GM23338 (cell line): ENCODE data around the gene SFPQ. TPM values are rescaled to one million over a fixed set of nuclear protein-coding genes. Genes with fewer than 3 reads are reported as not detected.

Experiments used
- ATAC-seq: fragments of 200-7000 bp; cut with Tn5 transposase; 3 replicates; pipeline ENCODE4 v1.9.1; 2020
- DNase-seq: peaks from one replicate; pipeline ENCODE4 v3.0.0-alpha.2; 2015; ENCODE audit warnings: low spot score
- H2AFZ ChIP-seq: fragments of 200-600 bp; sonication (generic); 2 replicates; pipeline ENCODE4 v1.8.0; 2016; ENCODE audit warnings: antibody characterized with exemption, mild to moderate bottlenecking, moderate library complexity
- H3F3A ChIP-seq: fragments of 200-600 bp; sonication (generic); replicated peaks from 2 replicates; pipeline ENCODE4 v1.8.0; 2017; ENCODE audit warnings: antibody characterized with exemption, mixed run types, low read depth
- H3K27ac ChIP-seq: fragments of 200-600 bp; sonication (generic); 2 replicates; pipeline ENCODE4 v1.6.1; 2016; ENCODE audit warnings: low read depth
- H3K27me3 ChIP-seq: fragments of 200-600 bp; sonication (generic); 2 replicates; pipeline ENCODE4 v1.8.0; 2016; ENCODE audit warnings: mild to moderate bottlenecking, mixed run types, moderate library complexity; ENCODE audit not compliant: insufficient read depth
- H3K36me3 ChIP-seq: fragments of 200-600 bp; sonication (generic); 2 replicates; pipeline ENCODE4 v1.8.0; 2016; ENCODE audit warnings: mild to moderate bottlenecking; ENCODE audit not compliant: insufficient read depth
- H3K4me1 ChIP-seq: fragments of 200-600 bp; sonication (generic); 2 replicates; pipeline ENCODE4 v1.8.0; 2016; ENCODE audit warnings: mild to moderate bottlenecking, moderate library complexity; ENCODE audit not compliant: insufficient read depth
- H3K4me2 ChIP-seq: fragments of 200-600 bp; sonication (generic); 2 replicates; pipeline ENCODE4 v1.7.1; 2017; ENCODE audit warnings: mixed run types
- H3K4me3 ChIP-seq: fragments of 200-600 bp; sonication (generic); 2 replicates; pipeline ENCODE4 v1.6.1; 2016; ENCODE audit warnings: mixed run types
- H3K79me2 ChIP-seq: fragments of 200-600 bp; sonication (generic); replicated peaks from 2 replicates; pipeline ENCODE4 v1.8.0; 2017; ENCODE audit warnings: mild to moderate bottlenecking; ENCODE audit not compliant: insufficient read depth
- H3K9me2 ChIP-seq: fragments of 200-600 bp; sonication (generic); 2 replicates; pipeline ENCODE4 v1.8.0; 2017; ENCODE audit not compliant: insufficient read depth
- H4K20me1 ChIP-seq: fragments of 200-600 bp; sonication (generic); replicated peaks from 2 replicates; pipeline ENCODE4 v1.8.0; 2017; ENCODE audit warnings: mild to moderate bottlenecking; ENCODE audit not compliant: insufficient read depth
- H3K27ac Mint-ChIP-seq: 2 replicates; pipeline ENCODE4 v1.8.0; 2020; ENCODE audit warnings: inconsistent platforms, mild to moderate bottlenecking, moderate library complexity, mixed read lengths
- H3K27me3 Mint-ChIP-seq: 3 replicates; pipeline ENCODE4 v1.8.0; 2022; ENCODE audit warnings: low read depth, mild to moderate bottlenecking, moderate library complexity, mixed read lengths, inconsistent platforms; ENCODE audit not compliant: insufficient read depth, poor library complexity
- H3K36me3 Mint-ChIP-seq: 3 replicates; pipeline ENCODE4 v1.8.0; 2021; ENCODE audit warnings: low read depth, mild to moderate bottlenecking, inconsistent platforms, moderate library complexity, mixed read lengths
- H3K4me1 Mint-ChIP-seq: 3 replicates; pipeline ENCODE4 v1.8.0; 2020; ENCODE audit warnings: mild to moderate bottlenecking, inconsistent platforms, mixed read lengths
- H3K4me3 Mint-ChIP-seq: 3 replicates; pipeline ENCODE4 v1.8.0; 2021; ENCODE audit warnings: moderate library complexity, mild to moderate bottlenecking, inconsistent platforms, mixed read lengths
- H3K9me3 Mint-ChIP-seq: 3 replicates; pipeline ENCODE4 v1.8.0; 2020; ENCODE audit warnings: moderate library complexity, mild to moderate bottlenecking, inconsistent platforms, mixed read lengths
- CREB1 ChIP-seq: fragments of 250-450 bp; sonication (Bioruptor Pico); IDR thresholded peaks from 2 replicates; pipeline ENCODE4 v1.5.0; 2020; ENCODE audit warnings: low read depth, mild to moderate bottlenecking, moderate library complexity
- ETS1 ChIP-seq: IDR thresholded peaks from 2 replicates; pipeline ENCODE4 v1.6.1; 2016; ENCODE audit warnings: antibody characterized with exemption
- EZH2 ChIP-seq: fragments of 200-600 bp; sonication (generic); IDR thresholded peaks from one replicate; pipeline ENCODE4 v1.8.0; 2017; ENCODE audit warnings: antibody characterized with exemption, mild to moderate bottlenecking, low read depth; ENCODE audit not compliant: unreplicated experiment
- EZH2phosphoT487 ChIP-seq: fragments of 200-600 bp; sonication (generic); IDR thresholded peaks from one replicate; pipeline ENCODE4 v1.8.1; 2018; ENCODE audit warnings: antibody characterized with exemption; ENCODE audit not compliant: unreplicated experiment
- JUNB ChIP-seq: IDR thresholded peaks from one replicate; pipeline ENCODE4 v1.6.1; 2016; ENCODE audit warnings: antibody characterized with exemption; ENCODE audit not compliant: unreplicated experiment
- NANOG ChIP-seq: IDR thresholded peaks from 2 replicates; pipeline ENCODE4 v1.6.1; 2016; ENCODE audit warnings: antibody characterized with exemption, borderline replicate concordance
- POLR2AphosphoS5 ChIP-seq: IDR thresholded peaks from 2 replicates; pipeline ENCODE4 v1.6.1; 2016; ENCODE audit warnings: antibody characterized with exemption, low read depth
- STAT1 ChIP-seq: IDR thresholded peaks from one replicate; pipeline ENCODE4 v1.6.1; 2016; ENCODE audit warnings: antibody characterized with exemption; ENCODE audit not compliant: unreplicated experiment
- ZNF114 ChIP-seq: fragments of 250-450 bp; sonication (Bioruptor Pico); IDR thresholded peaks from 2 replicates; pipeline ENCODE4 v1.5.0; 2020; ENCODE audit warnings: mild to moderate bottlenecking, moderate library complexity
- ZNF331 ChIP-seq: fragments of 250-450 bp; sonication (Bioruptor Pico); IDR thresholded peaks from 2 replicates; pipeline ENCODE4 v1.5.0; 2020; ENCODE audit warnings: low read depth, mild to moderate bottlenecking, moderate library complexity
- ZNF462 ChIP-seq: fragments of 250-450 bp; sonication (Bioruptor Pico); IDR thresholded peaks from 2 replicates; pipeline ENCODE4 v1.5.0; 2020; ENCODE audit warnings: mild to moderate bottlenecking, moderate library complexity
- polyA plus RNA-seq: library from polyadenylated mRNA; unstranded; fragments of >200 nt; fragmentation: Nextera tagmentation; extraction: Ambion mirVana; gene quantifications from 2 replicates; pipeline ENCODE4 v1.2.1, GENCODE V29; 2016
- total RNA-seq: library from RNA; depleted of rRNA; stranded (reverse); fragments of >200 nt; shearing (Covaris generic); gene quantifications from 2 replicates; pipeline ENCODE4 v1.2.3, GENCODE V29; 2014
- TF ChIP-seq, protein P1 (sequence below): IDR thresholded peaks from one replicate; pipeline ENCODE4 v1.6.1; 2018; ENCODE audit warnings: antibody characterized with exemption; ENCODE audit not compliant: unreplicated experiment
- TF ChIP-seq, protein P2 (sequence below), 2 experiments: fragments of 200-600 bp in 1 of 2; sonication (generic) in 1 of 2; conservative IDR thresholded peaks; 2 replicates each; pipeline versions ENCODE4 v1.5.1 to v1.6.1; 2016 to 2017; ENCODE audit warnings: antibody characterized with exemption in 2 of 2, low read depth in 2 of 2, mild to moderate bottlenecking in 2 of 2, moderate library complexity in 1 of 2

SFPQ gene
- total and polyA plus RNA-seq, 2 experiments from 2014 or later: 258 to 352 TPM

- Mint-ChIP-seq H3K4me1 (no peaks in the 10 kb centered on the region; the same call in 2 of the 3 replicates), H3K36me3 (peaks cover 27% of the 10 kb centered on the region), H3K9me3 (no peaks in the 10 kb centered on the region), H3K4me3 (no peak overlapping the region), H3K27ac (no peak overlapping the region), H3K27me3 (peaks cover 9% of the 10 kb centered on the region)
- Histone ChIP-seq H4K20me1 (peaks cover 9% of the 10 kb centered on the region; the same call in 1 of the 2 replicates), H3K4me1 (no peaks in the 10 kb centered on the region), H3K79me2 (no peaks in the 10 kb centered on the region), H3K9me2 (no peaks in the 10 kb centered on the region), H3K4me3 (no peak overlapping the region), H2AFZ (no peak overlapping the region), H3K36me3 (peaks cover 17% of the 10 kb centered on the region), H3K27me3 (no peaks in the 10 kb centered on the region), H3K4me2 (no peak overlapping the region), H3K27ac (no peak overlapping the region), H3F3A (peaks cover 28% of the 10 kb centered on the region)
- DNase-seq: no peak
- no peak for TF ChIP-seq ZNF114 (CRISPR knock-in tag)
- no peak for TF ChIP-seq NANOG
- no peak for TF ChIP-seq EZH2phosphoT487
- TF ChIP-seq, protein P1, sequence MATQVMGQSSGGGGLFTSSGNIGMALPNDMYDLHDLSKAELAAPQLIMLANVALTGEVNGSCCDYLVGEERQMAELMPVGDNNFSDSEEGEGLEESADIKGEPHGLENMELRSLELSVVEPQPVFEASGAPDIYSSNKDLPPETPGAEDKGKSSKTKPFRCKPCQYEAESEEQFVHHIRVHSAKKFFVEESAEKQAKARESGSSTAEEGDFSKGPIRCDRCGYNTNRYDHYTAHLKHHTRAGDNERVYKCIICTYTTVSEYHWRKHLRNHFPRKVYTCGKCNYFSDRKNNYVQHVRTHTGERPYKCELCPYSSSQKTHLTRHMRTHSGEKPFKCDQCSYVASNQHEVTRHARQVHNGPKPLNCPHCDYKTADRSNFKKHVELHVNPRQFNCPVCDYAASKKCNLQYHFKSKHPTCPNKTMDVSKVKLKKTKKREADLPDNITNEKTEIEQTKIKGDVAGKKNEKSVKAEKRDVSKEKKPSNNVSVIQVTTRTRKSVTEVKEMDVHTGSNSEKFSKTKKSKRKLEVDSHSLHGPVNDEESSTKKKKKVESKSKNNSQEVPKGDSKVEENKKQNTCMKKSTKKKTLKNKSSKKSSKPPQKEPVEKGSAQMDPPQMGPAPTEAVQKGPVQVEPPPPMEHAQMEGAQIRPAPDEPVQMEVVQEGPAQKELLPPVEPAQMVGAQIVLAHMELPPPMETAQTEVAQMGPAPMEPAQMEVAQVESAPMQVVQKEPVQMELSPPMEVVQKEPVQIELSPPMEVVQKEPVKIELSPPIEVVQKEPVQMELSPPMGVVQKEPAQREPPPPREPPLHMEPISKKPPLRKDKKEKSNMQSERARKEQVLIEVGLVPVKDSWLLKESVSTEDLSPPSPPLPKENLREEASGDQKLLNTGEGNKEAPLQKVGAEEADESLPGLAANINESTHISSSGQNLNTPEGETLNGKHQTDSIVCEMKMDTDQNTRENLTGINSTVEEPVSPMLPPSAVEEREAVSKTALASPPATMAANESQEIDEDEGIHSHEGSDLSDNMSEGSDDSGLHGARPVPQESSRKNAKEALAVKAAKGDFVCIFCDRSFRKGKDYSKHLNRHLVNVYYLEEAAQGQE: no peak
- TF ChIP-seq, protein P2, sequence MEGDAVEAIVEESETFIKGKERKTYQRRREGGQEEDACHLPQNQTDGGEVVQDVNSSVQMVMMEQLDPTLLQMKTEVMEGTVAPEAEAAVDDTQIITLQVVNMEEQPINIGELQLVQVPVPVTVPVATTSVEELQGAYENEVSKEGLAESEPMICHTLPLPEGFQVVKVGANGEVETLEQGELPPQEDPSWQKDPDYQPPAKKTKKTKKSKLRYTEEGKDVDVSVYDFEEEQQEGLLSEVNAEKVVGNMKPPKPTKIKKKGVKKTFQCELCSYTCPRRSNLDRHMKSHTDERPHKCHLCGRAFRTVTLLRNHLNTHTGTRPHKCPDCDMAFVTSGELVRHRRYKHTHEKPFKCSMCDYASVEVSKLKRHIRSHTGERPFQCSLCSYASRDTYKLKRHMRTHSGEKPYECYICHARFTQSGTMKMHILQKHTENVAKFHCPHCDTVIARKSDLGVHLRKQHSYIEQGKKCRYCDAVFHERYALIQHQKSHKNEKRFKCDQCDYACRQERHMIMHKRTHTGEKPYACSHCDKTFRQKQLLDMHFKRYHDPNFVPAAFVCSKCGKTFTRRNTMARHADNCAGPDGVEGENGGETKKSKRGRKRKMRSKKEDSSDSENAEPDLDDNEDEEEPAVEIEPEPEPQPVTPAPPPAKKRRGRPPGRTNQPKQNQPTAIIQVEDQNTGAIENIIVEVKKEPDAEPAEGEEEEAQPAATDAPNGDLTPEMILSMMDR (conservative IDR thresholded peaks at IDR 0.05; ENCODE audit: low read depth in 2 of 2): no peak
- no peak for TF ChIP-seq JUNB
- TF ChIP-seq ETS1: no peak
- no peak for TF ChIP-seq POLR2AphosphoS5
- TF ChIP-seq EZH2: no peak
- TF ChIP-seq ZNF462 (CRISPR knock-in tag): no peak
- TF ChIP-seq ZNF331: no peak
- TF ChIP-seq STAT1: no peak
- TF ChIP-seq CREB1 (CRISPR knock-in tag): no peak
- no peak for ATAC-seq
These were observed 20.9 kb downstream of the SFPQ start for GRCh38 chr1:35172022-35172421.
